Anterior cingulate cortex (tissue), 58 donors: ENCODE data around the gene SP3.
"Not testable (repeated sequence)": the region's sequence is repeated elsewhere in the genome, so short reads cannot be mapped to it uniquely, and the experiment has no call there.

Experiments used
- DNase-seq, 58 donors: peaks; one replicate each; lab custom pipeline; 2025; lab: John Stamatoyannopoulos, UW

The SP3 gene

GRCh38 chr2:173898996-173899395 lies 66.2 kb downstream of the SP3 start:
- DNase-seq: no peak

- no peak for DNase-seq
Observed at GRCh38 chr2:173898178-173898668, 67.0 kb downstream of the SP3 start.

- no peak for DNase-seq
Observed at GRCh38 chr2:173896755-173897154, 68.4 kb downstream of the SP3 start.

- DNase-seq: no peak
Observed at GRCh38 chr2:173892341-173892740, 72.8 kb downstream of the SP3 start.

GRCh38 chr2:173891315-173892037 lies 73.7 kb downstream of the SP3 start:
- no peak for DNase-seq

GRCh38 chr2:173889464-173889863 lies 75.7 kb downstream of the SP3 start:
- DNase-seq: not testable (repeated sequence)

- no peak for DNase-seq
Observed at GRCh38 chr2:173886613-173887012, 78.6 kb downstream of the SP3 start.

- peak in 5 of 58 donors; percentile 8 to 39 (median 11) for DNase-seq
Observed at GRCh38 chr2:173884025-173884802, 81.0 kb downstream of the SP3 start.

- DNase-seq: no peak
Observed at GRCh38 chr2:173881886-173882285, 83.3 kb downstream of the SP3 start.

GRCh38 chr2:173881461-173881860 lies 83.7 kb downstream of the SP3 start:
- peak in 3 of 58 donors; percentile 8 to 30 (median 24) for DNase-seq

- DNase-seq: no peak
Observed at GRCh38 chr2:173880561-173880960, 84.6 kb downstream of the SP3 start.

GRCh38 chr2:173876833-173877413 lies 88.2 kb downstream of the SP3 start:
- DNase-seq: no peak

GRCh38 chr2:173874894-173875237 lies 90.3 kb downstream of the SP3 start:
- DNase-seq: no peak

- DNase-seq: no peak
Observed at GRCh38 chr2:173874003-173874893, 90.9 kb downstream of the SP3 start.

- no peak for DNase-seq
Observed at GRCh38 chr2:173872714-173873113, 92.5 kb downstream of the SP3 start.

- no peak for DNase-seq
Observed at GRCh38 chr2:173869244-173870229, 95.6 kb downstream of the SP3 start.

- no peak for DNase-seq
Observed at GRCh38 chr2:173868406-173868805, 96.8 kb downstream of the SP3 start.

GRCh38 chr2:173866874-173867618 lies 98.1 kb downstream of the SP3 start:
- DNase-seq: no peak
